Activated naive CD4-positive, alpha-beta T cell treated with anti-CD3 and anti-CD28 coated beads, Interleukin-2, amount 50 U/mL, for 16 hours (primary cell): ENCODE data around the gene MAPK14.
"Not testable (repeated sequence)": the region's sequence is repeated elsewhere in the genome, so short reads cannot be mapped to it uniquely, and the experiment has no call there.

ENCODE experiments used
- DNase-seq: peaks from one replicate; pipeline ENCODE4 v3.0.0-alpha.2; 2020

MAPK14 gene

GRCh38 chr6:36110050-36110449, 82.4 kb downstream of the MAPK14 start:
- DNase-seq, result no peak

GRCh38 chr6:36110863-36111262, 83.3 kb downstream of the MAPK14 start:
- DNase-seq, result no peak

DNA sequence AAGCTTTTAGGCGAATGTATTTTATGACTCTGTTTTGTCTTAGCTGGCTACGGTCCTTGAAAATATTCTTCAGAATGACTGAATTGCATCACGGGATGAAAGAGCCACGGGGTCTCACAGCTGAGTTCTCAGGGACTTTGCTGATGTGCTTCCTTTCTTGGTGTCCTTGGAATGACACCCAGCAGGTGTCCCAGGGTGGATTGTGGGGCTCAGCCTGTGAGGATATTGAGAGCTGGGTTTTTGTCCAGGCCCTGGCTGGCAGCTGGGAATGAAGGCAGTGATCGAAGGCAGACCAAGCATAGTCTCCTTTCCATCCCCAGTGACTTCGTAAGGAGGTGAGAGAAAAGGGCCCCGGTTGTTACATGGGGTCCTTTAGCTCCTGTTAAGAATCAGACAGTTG, 83.9 kb downstream of the MAPK14 start:
- no peak for DNase-seq

GRCh38 chr6:36113049-36113448, 85.4 kb downstream of the MAPK14 start:
- DNase-seq, result no peak

- DNase-seq, result no peak
Measured at GRCh38 chr6:36113703-36114102, 86.1 kb downstream of the MAPK14 start.

GRCh38 chr6:36114798-36115408, 87.3 kb downstream of the MAPK14 start:
- DNase-seq, result no peak

GRCh38 chr6:36115412-36115811, 87.8 kb downstream of the MAPK14 start:
- no peak for DNase-seq

DNA sequence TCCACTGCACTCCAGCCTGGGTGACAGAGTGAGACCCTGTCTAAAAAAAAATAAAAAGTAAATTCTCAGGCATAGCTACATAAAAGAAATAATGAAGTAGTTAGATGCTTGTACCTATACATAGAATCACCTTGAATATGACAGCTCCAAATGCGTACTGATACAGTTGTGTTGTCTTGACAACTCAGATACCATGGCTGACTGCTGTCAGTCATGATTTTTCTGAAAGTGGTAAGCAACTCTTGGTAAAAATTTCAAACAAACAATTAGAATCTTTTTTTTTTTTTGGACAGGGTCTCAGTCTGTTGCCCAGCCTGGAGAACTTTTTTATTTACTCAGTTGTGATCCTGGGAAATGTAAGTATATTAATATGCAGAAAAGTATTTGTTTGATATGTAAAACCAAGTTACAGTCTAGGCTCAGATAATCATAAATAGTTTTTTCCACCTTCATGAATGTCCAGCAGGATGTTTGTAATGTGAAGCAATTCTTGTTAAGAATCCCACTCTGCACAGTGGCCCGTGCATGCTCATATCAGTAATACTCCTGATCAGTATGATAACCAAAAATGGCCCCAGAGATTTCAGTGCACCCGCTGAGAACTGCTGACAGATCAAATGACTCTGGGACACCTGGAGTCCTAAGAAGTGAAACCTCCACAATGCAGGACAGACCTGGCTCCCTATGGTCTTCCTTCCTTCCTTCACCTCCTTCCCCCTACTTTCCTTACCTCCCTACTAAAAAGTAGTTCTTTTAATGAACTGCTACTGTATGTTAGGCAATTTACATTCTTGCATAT, 88.7 kb downstream of the MAPK14 start:
- no peak for DNase-seq

DNA sequence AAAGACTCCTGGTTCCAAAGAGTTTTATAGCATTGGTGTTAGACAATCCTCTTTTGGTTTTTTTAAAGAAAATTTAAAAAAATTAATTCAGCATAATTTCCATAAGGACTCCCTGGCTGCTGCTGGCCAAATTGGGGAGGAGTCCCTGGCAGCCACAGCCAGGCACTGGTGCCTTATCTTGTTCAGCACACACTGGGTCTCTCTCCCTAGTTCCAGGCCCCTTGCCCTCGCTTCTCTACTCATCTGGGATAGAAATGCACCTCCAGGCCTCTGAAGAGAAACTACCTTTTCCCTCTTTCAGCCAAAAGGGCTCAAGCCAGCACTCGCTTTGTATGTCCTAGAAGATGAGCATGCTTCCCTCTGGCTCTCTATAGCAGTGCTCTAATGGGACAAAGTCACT, 89.3 kb downstream of the MAPK14 start:
- DNase-seq, result no peak

GRCh38 chr6:36117658-36118549, 90.3 kb downstream of the MAPK14 start:
- no peak for DNase-seq

DNA sequence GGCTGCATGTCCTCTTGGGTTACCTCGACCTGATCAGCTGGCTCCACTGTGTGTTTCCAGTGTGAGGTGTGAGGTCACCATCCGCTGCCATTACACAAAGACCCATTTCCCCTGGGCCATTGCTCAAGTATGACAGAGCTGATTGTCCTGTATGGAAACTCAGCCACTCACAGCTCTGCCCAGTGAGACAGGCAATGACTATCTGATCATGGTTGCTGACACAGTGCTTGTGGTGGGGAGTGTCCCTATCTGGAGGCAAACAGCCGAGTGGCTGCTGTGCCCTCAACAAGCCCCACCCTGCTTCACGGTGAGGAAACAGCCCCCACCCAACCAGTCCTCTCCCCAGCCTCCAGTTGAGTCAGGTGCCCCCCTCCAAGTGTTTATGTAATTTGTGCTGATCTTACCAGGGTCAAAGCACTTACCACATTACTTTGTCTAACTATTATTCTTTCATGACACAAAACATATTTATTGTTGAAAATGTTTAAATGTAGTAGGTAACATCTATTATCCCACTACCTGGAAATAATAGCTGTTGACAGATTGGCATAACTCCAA, 91.0 kb downstream of the MAPK14 start:
- peak; percentile 32 for DNase-seq

DNA sequence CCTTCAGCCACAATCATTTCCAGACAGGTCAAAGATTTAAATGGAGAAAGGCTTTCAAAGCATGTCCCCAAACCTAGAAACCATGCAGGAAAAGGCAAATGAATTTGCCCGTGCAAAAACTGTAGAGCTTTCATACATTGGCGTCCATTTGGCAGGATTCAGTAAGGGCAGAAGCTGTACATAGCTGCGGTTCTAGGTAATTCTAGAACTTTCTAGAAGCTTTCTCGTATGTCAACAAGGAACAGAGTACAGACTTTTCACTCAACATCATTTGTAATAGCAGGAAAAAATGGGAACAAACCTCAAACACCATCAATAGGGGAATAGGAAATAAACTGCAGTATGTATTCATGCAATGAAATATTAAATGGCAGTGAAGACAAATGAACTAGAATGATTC, 91.6 kb downstream of the MAPK14 start:
- no peak for DNase-seq

GRCh38 chr6:36120018-36120417, 92.4 kb downstream of the MAPK14 start:
- DNase-seq, result no peak

DNA sequence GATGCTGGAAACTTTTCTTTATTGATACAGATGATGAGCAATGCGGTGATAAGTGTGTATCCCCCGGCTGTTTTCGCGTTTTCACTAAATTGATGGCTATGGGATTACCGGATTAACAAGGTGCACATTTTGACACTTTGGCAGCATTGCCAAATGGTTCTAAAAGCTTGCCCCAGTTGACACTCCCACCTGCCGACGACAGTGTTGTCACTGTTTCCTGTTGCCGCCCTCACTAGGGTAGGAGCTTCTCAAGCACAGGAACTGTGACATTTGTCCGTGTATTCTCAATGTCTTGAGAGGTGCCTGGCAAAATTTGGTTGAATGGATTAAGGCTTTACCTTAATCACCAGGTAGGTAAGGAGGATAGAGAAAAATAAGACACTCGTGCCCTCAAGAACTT, 92.9 kb downstream of the MAPK14 start:
- peak; percentile 70 for DNase-seq

DNA sequence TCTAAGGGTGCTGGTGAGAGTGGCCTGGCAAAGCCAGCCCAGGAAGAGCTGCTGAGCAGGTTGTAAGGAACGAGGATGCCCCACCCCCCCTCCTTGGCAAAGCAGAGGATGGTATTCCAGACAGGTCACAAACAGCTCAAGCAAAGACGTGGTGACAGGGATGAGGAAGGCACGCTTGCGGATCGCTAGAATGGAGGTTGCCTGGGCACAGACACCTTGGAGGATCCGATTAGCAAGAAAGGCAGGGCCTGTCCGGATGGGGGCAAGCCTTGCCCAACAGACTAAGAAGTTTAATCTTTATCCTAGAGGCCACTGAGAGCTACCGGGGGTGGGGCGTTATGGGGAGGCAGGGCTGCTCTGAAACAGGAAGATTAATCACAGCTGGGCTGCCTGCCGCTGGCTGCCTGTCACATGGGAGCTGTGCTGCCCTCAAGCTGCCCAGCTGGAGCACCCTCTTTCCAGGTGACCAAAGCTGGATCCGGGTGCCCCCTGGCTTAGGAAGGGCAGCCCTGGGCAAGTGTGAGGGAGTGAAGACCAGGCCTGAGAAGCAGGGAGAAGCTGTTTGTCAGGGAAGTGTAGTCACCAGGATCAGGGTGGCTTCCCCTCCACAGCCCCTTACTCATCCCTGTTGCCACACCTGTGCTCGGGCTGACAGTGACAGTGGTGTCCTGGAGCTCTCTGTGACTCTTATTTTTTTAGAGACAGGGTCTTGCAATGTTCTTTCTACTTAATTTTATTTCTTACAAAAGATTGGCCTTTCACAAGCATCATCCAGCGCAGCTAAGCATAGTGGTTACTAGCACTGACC, 93.6 kb downstream of the MAPK14 start:
- DNase-seq, result peak; percentile 52

GRCh38 chr6:36121787-36122494, 94.3 kb downstream of the MAPK14 start:
- no peak for DNase-seq

GRCh38 chr6:36122495-36123269, 95.1 kb downstream of the MAPK14 start:
- DNase-seq, result no peak

GRCh38 chr6:36123270-36124139, 95.9 kb downstream of the MAPK14 start:
- DNase-seq, result peak; percentile 87

DNA sequence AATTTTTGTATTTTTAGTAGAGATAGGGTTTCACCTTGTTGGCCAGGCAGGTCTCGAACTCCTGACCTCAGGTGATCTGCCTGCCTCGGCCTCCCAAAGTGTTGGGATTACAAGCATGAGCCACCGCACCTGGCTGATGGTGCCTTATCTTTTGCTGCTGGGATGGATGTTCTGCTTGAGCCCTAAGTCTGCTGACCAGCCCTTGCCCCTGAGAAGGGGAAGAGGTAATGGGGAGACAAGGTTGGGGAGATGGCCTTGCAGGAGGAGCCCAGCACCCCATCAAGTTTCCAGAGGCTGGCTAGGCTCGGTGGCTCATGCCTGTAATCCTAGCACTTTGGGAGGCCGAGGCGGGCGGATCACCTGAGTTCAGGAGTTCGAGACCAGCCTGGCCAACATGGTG, 96.7 kb downstream of the MAPK14 start:
- DNase-seq, result not testable (repeated sequence)

GRCh38 chr6:36124881-36125280, 97.3 kb downstream of the MAPK14 start:
- DNase-seq, result no peak
